Measurements from ENCODE around the gene TNS2. TPM values are rescaled to one million over a fixed set of nuclear protein-coding genes. Genes with fewer than 3 reads are reported as not detected.

TNS2 gene
- total and polyA plus RNA-seq, 9 donors, result 66.8 to 255 (median 190) TPM

DNA sequence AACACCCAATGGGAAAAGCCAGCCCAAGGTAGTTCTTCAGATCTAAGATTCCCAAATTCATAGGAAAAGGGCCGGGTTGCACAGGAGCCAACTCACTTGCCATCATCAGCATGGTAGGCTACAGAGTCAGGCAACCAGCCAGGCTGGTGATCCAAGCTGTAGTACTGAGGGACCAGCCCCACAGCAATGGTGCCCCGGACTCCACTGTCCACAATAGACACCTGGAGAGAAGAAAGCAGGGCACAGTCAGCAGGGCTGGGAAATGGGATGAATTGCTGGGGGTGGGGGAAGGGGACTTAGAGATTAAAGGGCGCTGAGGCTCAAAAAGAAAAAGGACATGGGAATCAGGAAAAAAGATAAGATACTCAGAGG is 25.1 kb downstream of the TNS2 start:
- Histone ChIP-seq H3K4me1 (ENCODE audit: insufficient read depth) (peaks cover 39% of the 10 kb centered on the region), H3K9me3 (no peaks in the 10 kb centered on the region), H3K27me3 (no peaks in the 10 kb centered on the region), H3K36me3 (no peaks in the 10 kb centered on the region), H3K27ac (peak overlapping the region in 1 of 2 donors; percentile 7), H3K4me3 (no peak overlapping the region)
- DNase-seq, result peak in 3 of 5 donors; percentile 20 to 26 (median 22)
- intact Hi-C loops (cut with DNase I), result no loop called here
- TF ChIP-seq POLR2A (IDR thresholded peaks at IDR 0.05), result no peak
- 93 to 96% (median 94%) methylated on average over 3 of the region's 3 CpGs for WGBS, 3 donors

GRCh38 chr12:53076461-53076860 is 26.6 kb downstream of the TNS2 start:
- H3K9me3 ChIP-seq, result no peaks in the 10 kb centered on the region
- H3K4me1 ChIP-seq (ENCODE audit: insufficient read depth), result peaks cover 34% of the 10 kb centered on the region
- intact Hi-C loops (cut with DNase I), result no loop called here

GRCh38 chr12:53077030-53077429 is 27.2 kb downstream of the TNS2 start:
- intact Hi-C loops (cut with DNase I), result no loop called here
- Histone ChIP-seq H3K27me3 (no peaks in the 10 kb centered on the region), H3K36me3 (no peaks in the 10 kb centered on the region), H3K27ac (no peak overlapping the region), H3K4me1 (ENCODE audit: insufficient read depth) (peaks cover 30% of the 10 kb centered on the region), H3K9me3 (no peaks in the 10 kb centered on the region), H3K4me3 (no peak overlapping the region)
- TF ChIP-seq POLR2A (IDR thresholded peaks at IDR 0.05) (no peak), EP300 (IDR thresholded peaks at IDR 0.05) (no peak), CTCF (IDR thresholded peaks at IDR 0.05) (no peak)
- WGBS, 3 donors, result 89 to 95% (median 93%) methylated on average over 8 of the region's 8 CpGs
- peak in 2 of 5 donors; percentile 4 to 10 for DNase-seq

More at GRCh38 chr12:53076461-53076860, 26.6 kb downstream of the TNS2 start:
- no peak for TF ChIP-seq EP300 (IDR thresholded peaks at IDR 0.05)
- no peak for TF ChIP-seq POLR2A (IDR thresholded peaks at IDR 0.05)
- TF ChIP-seq CTCF (IDR thresholded peaks at IDR 0.05), result no peak
- H3K4me3 ChIP-seq, result no peak overlapping the region
- 93% methylated on average over 3 of the region's 3 CpGs for WGBS, 3 donors
- no peaks in the 10 kb centered on the region for H3K36me3 ChIP-seq
- peak overlapping the region in 1 of 2 donors; percentile 4 for H3K27ac ChIP-seq
- no peaks in the 10 kb centered on the region for H3K27me3 ChIP-seq
- DNase-seq, result peak in 3 of 5 donors; percentile 10 to 15 (median 10)

- Histone ChIP-seq H3K27me3 (no peaks in the 10 kb centered on the region), H3K4me1 (ENCODE audit: insufficient read depth) (peaks cover 18% of the 10 kb centered on the region), H3K9me3 (no peaks in the 10 kb centered on the region), H3K27ac (peak overlapping the region; percentile 37 to 96), H3K36me3 (no peaks in the 10 kb centered on the region), H3K4me3 (peak overlapping the region; percentile 81)
- WGBS, 3 donors, result 16 to 22% (median 20%) methylated on average over 22 to 25 of the region's 25 CpGs
- peak in 2 of 5 donors; percentile 16 to 79 for DNase-seq
- intact Hi-C loops (cut with DNase I), result no loop called here
- peak in 1 of 3 donors; percentile 25 for TF ChIP-seq CTCF (IDR thresholded peaks at IDR 0.05)
- no peak for TF ChIP-seq POLR2A (IDR thresholded peaks at IDR 0.05)
Observed at GRCh38 chr12:53078425-53079225, 28.8 kb downstream of the TNS2 start.

Data from ovary (tissue), 9 donors.